Measurements from ENCODE around the gene ABI2.

DNA sequence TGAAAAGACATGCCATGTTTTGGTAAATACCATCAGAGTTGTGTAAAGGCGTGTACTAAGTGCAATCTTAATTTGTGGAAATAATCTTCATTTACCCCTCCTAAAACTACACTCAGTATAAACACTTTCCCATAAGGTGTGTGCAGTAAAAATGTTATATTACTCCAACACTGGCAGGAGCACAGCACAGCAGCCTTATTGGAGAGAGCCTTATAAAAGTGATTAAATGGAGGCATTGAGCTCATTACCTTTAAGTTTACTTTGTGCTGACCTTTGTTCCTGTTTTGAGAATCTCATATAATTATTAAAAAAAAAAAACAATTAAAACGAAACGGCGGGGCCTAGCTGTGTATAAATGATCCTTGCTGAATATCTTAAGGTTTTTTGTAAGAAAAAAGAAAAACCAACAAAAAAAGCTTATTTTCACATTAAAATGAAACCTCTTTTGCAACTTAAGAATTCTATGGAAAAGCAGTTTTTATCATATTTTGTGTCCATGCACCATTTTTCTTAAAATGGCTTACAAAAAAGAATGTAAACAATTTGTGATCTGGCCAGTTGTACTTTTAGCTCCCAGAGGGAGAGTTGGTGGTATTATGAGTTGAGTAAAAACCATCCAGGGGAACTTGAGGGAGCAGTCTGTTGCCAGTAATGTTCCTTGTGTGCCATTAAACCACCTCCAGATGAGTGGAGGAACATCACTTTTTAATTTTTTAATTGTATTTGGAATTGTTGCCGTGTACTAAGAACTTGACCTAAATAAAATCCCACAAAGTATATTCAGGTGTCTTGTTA lies 103.4 kb downstream of the ABI2 start:
- TF ChIP-seq, protein P1, sequence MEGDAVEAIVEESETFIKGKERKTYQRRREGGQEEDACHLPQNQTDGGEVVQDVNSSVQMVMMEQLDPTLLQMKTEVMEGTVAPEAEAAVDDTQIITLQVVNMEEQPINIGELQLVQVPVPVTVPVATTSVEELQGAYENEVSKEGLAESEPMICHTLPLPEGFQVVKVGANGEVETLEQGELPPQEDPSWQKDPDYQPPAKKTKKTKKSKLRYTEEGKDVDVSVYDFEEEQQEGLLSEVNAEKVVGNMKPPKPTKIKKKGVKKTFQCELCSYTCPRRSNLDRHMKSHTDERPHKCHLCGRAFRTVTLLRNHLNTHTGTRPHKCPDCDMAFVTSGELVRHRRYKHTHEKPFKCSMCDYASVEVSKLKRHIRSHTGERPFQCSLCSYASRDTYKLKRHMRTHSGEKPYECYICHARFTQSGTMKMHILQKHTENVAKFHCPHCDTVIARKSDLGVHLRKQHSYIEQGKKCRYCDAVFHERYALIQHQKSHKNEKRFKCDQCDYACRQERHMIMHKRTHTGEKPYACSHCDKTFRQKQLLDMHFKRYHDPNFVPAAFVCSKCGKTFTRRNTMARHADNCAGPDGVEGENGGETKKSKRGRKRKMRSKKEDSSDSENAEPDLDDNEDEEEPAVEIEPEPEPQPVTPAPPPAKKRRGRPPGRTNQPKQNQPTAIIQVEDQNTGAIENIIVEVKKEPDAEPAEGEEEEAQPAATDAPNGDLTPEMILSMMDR (IDR thresholded peaks at IDR 0.05), result no peak
- no peak for TF ChIP-seq POLR2A (IDR thresholded peaks at IDR 0.05)
